Activated CD8-positive, alpha-beta memory T cell treated with anti-CD3 and anti-CD28 coated beads, Interleukin-2, amount 10 ng/mL, durations not matched to agents 7 days and 5 days (primary cell): Measurements from ENCODE around the gene EEA1. TPM values are rescaled to one million over a fixed set of nuclear protein-coding genes. Genes with fewer than 3 reads are reported as not detected.
A peak's percentile ranks its signal among the peaks of the same experiment; 100 is the strongest.
"Not testable (repeated sequence)": the region's sequence is repeated elsewhere in the genome, so short reads cannot be mapped to it uniquely, and the experiment has no call there.

ENCODE experiments used
- ATAC-seq: fragments of 150-1000 bp; cut with Tn5 transposase; one replicate; pipeline ENCODE4 v1.10.0; 2021; ENCODE audit warnings: moderate library complexity
- CTCF ChIA-PET: fragments of 350-600 bp; sonication (Branson Sonifier 250); formaldehyde crosslinking; loops from one replicate; lab custom pipeline; 2021; ENCODE audit warnings: antibody characterized with exemption; lab: Charles Lee
- DNase-seq: peaks from one replicate; pipeline ENCODE4 v3.0.0-alpha.2; 2020
- H3K27ac Mint-ChIP-seq: one replicate; pipeline ENCODE4 v1.8.0; 2021; ENCODE audit warnings: mild to moderate bottlenecking, mixed read lengths
- H3K27me3 Mint-ChIP-seq: one replicate; pipeline ENCODE4 v1.8.0; 2021; ENCODE audit warnings: mixed read lengths
- H3K36me3 Mint-ChIP-seq: one replicate; pipeline ENCODE4 v1.8.0; 2021; ENCODE audit warnings: mild to moderate bottlenecking, mixed read lengths
- H3K4me1 Mint-ChIP-seq: one replicate; pipeline ENCODE4 v1.8.0; 2021; ENCODE audit warnings: mixed read lengths
- H3K4me3 Mint-ChIP-seq: one replicate; pipeline ENCODE4 v1.8.0; 2021; ENCODE audit warnings: mild to moderate bottlenecking, moderate library complexity, mixed read lengths
- H3K9me3 Mint-ChIP-seq: one replicate; pipeline ENCODE4 v1.8.0; 2022; ENCODE audit warnings: low read depth, mixed read lengths
- total RNA-seq, 2 experiments: library from RNA; stranded (reverse); gene quantifications; one replicate each; pipeline ENCODE4 v1.2.3, GENCODE V29; 2021

The EEA1 gene
- 10 to 100 TPM; 14.5 to 14.7 TPM for total RNA-seq

GRCh38 chr12:92928962-92929915 is at the start of gene EEA1:
Gene EEA1 (minus strand): TSS chr12:92929295. CDS start chr12:92929066, 229 bp downstream.
- peaks cover 6% of the 10 kb centered on the region for H3K36me3 Mint-ChIP-seq
- H3K4me1 Mint-ChIP-seq = peaks cover 23% of the 10 kb centered on the region
- peak within 1 kb of the TSS; percentile 95 for H3K27ac Mint-ChIP-seq
- peaks cover 2% of the 10 kb centered on the region for H3K27me3 Mint-ChIP-seq
- ATAC-seq = peak; percentile 91
- H3K9me3 Mint-ChIP-seq = no peaks in the 10 kb centered on the region
- peak within 1 kb of the TSS; percentile 77 for H3K4me3 Mint-ChIP-seq
- CTCF ChIA-PET = interaction anchor here (1.5 to 4.1 kb wide), 4 partner anchors 18 to 1173 kb away, joined by 3 to 20 read pairs (median 6); no protein-coding TSS in a partner anchor
- peak; percentile 97 for DNase-seq

GRCh38 chr12:92978607-92979006 is 49.5 kb upstream of the EEA1 start:
- peaks cover 8% of the 10 kb centered on the region for H3K27me3 Mint-ChIP-seq
- DNase-seq (no peak), ATAC-seq (no peak)
- H3K9me3 Mint-ChIP-seq = peaks cover 12% of the 10 kb centered on the region
- CTCF ChIA-PET = interaction anchor here (1.1 kb wide), 1 partner anchor 9 kb away, joined by 3 read pairs; no protein-coding TSS in a partner anchor
- H3K36me3 Mint-ChIP-seq = peaks cover 16% of the 10 kb centered on the region
- H3K27ac Mint-ChIP-seq = no peak overlapping the region
- no peak overlapping the region for H3K4me3 Mint-ChIP-seq
- peaks cover under 1% of the 10 kb centered on the region for H3K4me1 Mint-ChIP-seq

GRCh38 chr12:92977326-92977725 is 48.2 kb upstream of the EEA1 start:
- H3K9me3 Mint-ChIP-seq = peaks cover 12% of the 10 kb centered on the region

GRCh38 chr12:92974759-92975158 is 45.7 kb upstream of the EEA1 start:
- peaks cover 4% of the 10 kb centered on the region for H3K27me3 Mint-ChIP-seq
- peaks cover 11% of the 10 kb centered on the region for H3K36me3 Mint-ChIP-seq
- H3K9me3 Mint-ChIP-seq = peaks cover 4% of the 10 kb centered on the region
- peaks cover 3% of the 10 kb centered on the region for H3K4me1 Mint-ChIP-seq
- ATAC-seq (no peak), DNase-seq (no peak)
- H3K27ac Mint-ChIP-seq = no peak overlapping the region
- H3K4me3 Mint-ChIP-seq = no peak overlapping the region
- CTCF ChIA-PET = interaction anchor here (0.9 kb wide), 1 partner anchor 471 kb away, joined by 4 read pairs; no protein-coding TSS in a partner anchor

More at GRCh38 chr12:92977326-92977725, 48.2 kb upstream of the EEA1 start:
- Mint-ChIP-seq H3K36me3 (peaks cover 19% of the 10 kb centered on the region), H3K4me1 (peaks cover 3% of the 10 kb centered on the region), H3K4me3 (no peak overlapping the region), H3K27ac (no peak overlapping the region), H3K27me3 (peaks cover 8% of the 10 kb centered on the region)
- no peak for DNase-seq
- no peak for ATAC-seq
- CTCF ChIA-PET = no interaction called here

- peaks cover 4% of the 10 kb centered on the region for H3K27me3 Mint-ChIP-seq
- peaks cover 4% of the 10 kb centered on the region for H3K9me3 Mint-ChIP-seq
- CTCF ChIA-PET = interaction anchor here (0.6 to 1.0 kb wide), 2 partner anchors 204 to 1516 kb away, joined by 3 to 4 read pairs; no protein-coding TSS in a partner anchor
- H3K27ac Mint-ChIP-seq = no peak overlapping the region
- no peak overlapping the region for H3K4me3 Mint-ChIP-seq
- H3K36me3 Mint-ChIP-seq = peaks cover 11% of the 10 kb centered on the region
- ATAC-seq (no peak), DNase-seq (no peak)
- H3K4me1 Mint-ChIP-seq = peaks cover 4% of the 10 kb centered on the region
Measured at GRCh38 chr12:92973614-92974013, 44.5 kb upstream of the EEA1 start.

GRCh38 chr12:92971859-92972524 is 42.9 kb upstream of the EEA1 start:
- CTCF ChIA-PET = no interaction called here
- Mint-ChIP-seq H3K36me3 (peaks cover 11% of the 10 kb centered on the region), H3K9me3 (peaks cover 4% of the 10 kb centered on the region), H3K4me1 (peaks cover 7% of the 10 kb centered on the region), H3K27me3 (peaks cover 4% of the 10 kb centered on the region), H3K4me3 (no peak overlapping the region), H3K27ac (no peak overlapping the region)
- DNase-seq = no peak
- ATAC-seq = no peak

- Mint-ChIP-seq H3K4me1 (peaks cover 5% of the 10 kb centered on the region), H3K36me3 (no peaks in the 10 kb centered on the region), H3K27ac (no peak overlapping the region), H3K4me3 (no peak overlapping the region), H3K27me3 (no peaks in the 10 kb centered on the region), H3K9me3 (no peaks in the 10 kb centered on the region)
- ATAC-seq (no peak), DNase-seq (no peak)
- CTCF ChIA-PET = interaction anchor here (1.0 kb wide), 1 partner anchor 129 kb away, joined by 3 read pairs; no protein-coding TSS in a partner anchor
Measured at GRCh38 chr12:92968176-92968813, 39.2 kb upstream of the EEA1 start.

- CTCF ChIA-PET, H3K27me3 Mint-ChIP-seq: not testable (repeated sequence)
Measured at GRCh38 chr12:92964378-92964777, 35.3 kb upstream of the EEA1 start.

GRCh38 chr12:92961949-92962348 is 32.9 kb upstream of the EEA1 start:
- H3K27ac Mint-ChIP-seq = no peak overlapping the region
- no peaks in the 10 kb centered on the region for H3K27me3 Mint-ChIP-seq
- no peaks in the 10 kb centered on the region for H3K36me3 Mint-ChIP-seq
- DNase-seq = no peak
- H3K4me3 Mint-ChIP-seq = no peak overlapping the region
- ATAC-seq = no peak
- H3K4me1 Mint-ChIP-seq = peaks cover 1% of the 10 kb centered on the region
- CTCF ChIA-PET = no interaction called here
- H3K9me3 Mint-ChIP-seq = peaks cover 2% of the 10 kb centered on the region

More at GRCh38 chr12:92964378-92964777, 35.3 kb upstream of the EEA1 start:
- H3K4me3 Mint-ChIP-seq, H3K27ac Mint-ChIP-seq, H3K36me3 Mint-ChIP-seq, H3K9me3 Mint-ChIP-seq, H3K4me1 Mint-ChIP-seq, ATAC-seq, DNase-seq: not testable (repeated sequence)

- peaks cover 6% of the 10 kb centered on the region for H3K9me3 Mint-ChIP-seq
- CTCF ChIA-PET = no interaction called here
- no peak overlapping the region for H3K27ac Mint-ChIP-seq
- DNase-seq (no peak), ATAC-seq (no peak)
- H3K36me3 Mint-ChIP-seq = no peaks in the 10 kb centered on the region
- no peaks in the 10 kb centered on the region for H3K4me1 Mint-ChIP-seq
- H3K27me3 Mint-ChIP-seq = no peaks in the 10 kb centered on the region
- no peak overlapping the region for H3K4me3 Mint-ChIP-seq
Measured at GRCh38 chr12:92955997-92956663, 27.0 kb upstream of the EEA1 start.

- ATAC-seq = no peak
- no peak overlapping the region for H3K4me3 Mint-ChIP-seq
- CTCF ChIA-PET = no interaction called here
- no peaks in the 10 kb centered on the region for H3K4me1 Mint-ChIP-seq
- H3K36me3 Mint-ChIP-seq = no peaks in the 10 kb centered on the region
- no peak overlapping the region for H3K27ac Mint-ChIP-seq
- no peak for DNase-seq
- H3K9me3 Mint-ChIP-seq = peaks cover 6% of the 10 kb centered on the region
- H3K27me3 Mint-ChIP-seq = no peaks in the 10 kb centered on the region
Measured at GRCh38 chr12:92953747-92954146, 24.7 kb upstream of the EEA1 start.

- no peak for ATAC-seq
- Mint-ChIP-seq H3K4me1 (no peaks in the 10 kb centered on the region), H3K27ac (no peak overlapping the region), H3K9me3 (peaks cover 4% of the 10 kb centered on the region), H3K4me3 (no peak overlapping the region), H3K36me3 (no peaks in the 10 kb centered on the region), H3K27me3 (no peaks in the 10 kb centered on the region)
- CTCF ChIA-PET = no interaction called here
- no peak for DNase-seq
Measured at GRCh38 chr12:92952394-92952793, 23.3 kb upstream of the EEA1 start.
